HG03280 (cell line): ENCODE results near the gene SELENOM.
A peak's percentile ranks its signal among the peaks of the same experiment; 100 is the strongest.

Experiments
- ATAC-seq: cut with Tn5 transposase; IDR thresholded peaks from one replicate; pipeline ENCODE4 v1.9.1; 2021; ENCODE audit warnings: mild to moderate bottlenecking, moderate library complexity; ENCODE audit not compliant: unreplicated experiment

The SELENOM gene

GRCh38 chr22:31107178-31107893 is at the start of gene SELENOM:
Gene SELENOM, minus strand, starts transcription at chr22:31107568. Its CDS starts 63 bp downstream, at chr22:31107505.
- peak; percentile 88 for ATAC-seq

GRCh38 chr22:31155422-31155821 is 48.1 kb upstream of the SELENOM start:
- ATAC-seq, result no peak

GRCh38 chr22:31154975-31155374 is 47.6 kb upstream of the SELENOM start:
- ATAC-seq, result no peak

- no peak for ATAC-seq
Observed at GRCh38 chr22:31153357-31153756, 46.0 kb upstream of the SELENOM start.

- no peak for ATAC-seq
Observed at GRCh38 chr22:31151872-31152271, 44.5 kb upstream of the SELENOM start.

GRCh38 chr22:31150615-31151014 is 43.2 kb upstream of the SELENOM start:
- ATAC-seq, result no peak

- ATAC-seq, result no peak
Observed at GRCh38 chr22:31148953-31149627, 41.7 kb upstream of the SELENOM start.

- ATAC-seq, result no peak
Observed at GRCh38 chr22:31148488-31148887, 41.1 kb upstream of the SELENOM start.

- no peak for ATAC-seq
Observed at GRCh38 chr22:31144223-31144622, 36.9 kb upstream of the SELENOM start.

- no peak for ATAC-seq
Observed at GRCh38 chr22:31143537-31143936, 36.2 kb upstream of the SELENOM start.

- ATAC-seq, result no peak
Observed at GRCh38 chr22:31143038-31143437, 35.7 kb upstream of the SELENOM start.

GRCh38 chr22:31142285-31142684 is 34.9 kb upstream of the SELENOM start:
- ATAC-seq, result no peak

- ATAC-seq, result no peak
Observed at GRCh38 chr22:31141551-31141950, 34.2 kb upstream of the SELENOM start.

- ATAC-seq, result no peak
Observed at GRCh38 chr22:31140746-31141145, 33.4 kb upstream of the SELENOM start.

GRCh38 chr22:31139866-31140716 is 32.7 kb upstream of the SELENOM start, which contains the start of gene PLA2G3:
Gene PLA2G3, minus strand, starts transcription at chr22:31140508. Its CDS starts 154 bp downstream, at chr22:31140354.
- ATAC-seq, result no peak

- no peak for ATAC-seq
Observed at GRCh38 chr22:31139066-31139465, 31.7 kb upstream of the SELENOM start.

- ATAC-seq, result no peak
Observed at GRCh38 chr22:31138126-31138525, 30.8 kb upstream of the SELENOM start.

- ATAC-seq, result no peak
Observed at GRCh38 chr22:31137721-31138120, 30.4 kb upstream of the SELENOM start.

GRCh38 chr22:31136711-31137110 is 29.3 kb upstream of the SELENOM start:
- ATAC-seq, result no peak

GRCh38 chr22:31136155-31136554 is 28.8 kb upstream of the SELENOM start:
- ATAC-seq, result no peak

GRCh38 chr22:31135706-31136105 is 28.3 kb upstream of the SELENOM start:
- no peak for ATAC-seq
